NCI-H146 (cell line): Measurements from ENCODE around the gene OPRD1.
"Not testable (repeated sequence)": the region's sequence is repeated elsewhere in the genome, so short reads cannot be mapped to it uniquely, and the experiment has no call there.

Experiments used
- DNase-seq: peaks from one replicate; lab custom pipeline; 2025; lab: John Stamatoyannopoulos, UW

The OPRD1 gene

GRCh38 chr1:28801461-28801860 is 10.5 kb upstream of the OPRD1 start:
- DNase-seq = no peak

- DNase-seq = no peak
These were observed 8.9 kb upstream of the OPRD1 start for GRCh38 chr1:28803051-28803450.

- no peak for DNase-seq
These were observed 8.3 kb upstream of the OPRD1 start for GRCh38 chr1:28803662-28804061.

- no peak for DNase-seq
These were observed 7.9 kb upstream of the OPRD1 start for GRCh38 chr1:28804071-28804470.

- peak; percentile 19 for DNase-seq
These were observed 4.9 kb upstream of the OPRD1 start for GRCh38 chr1:28807046-28807445.

GRCh38 chr1:28807986-28808385 is 4.0 kb upstream of the OPRD1 start:
- DNase-seq = no peak

GRCh38 chr1:28811369-28811765 is 603 bp upstream of the OPRD1 start:
- no peak for DNase-seq

GRCh38 chr1:28812669-28813468 is 899 bp downstream of the OPRD1 start:
- peak; percentile 83 for DNase-seq

GRCh38 chr1:28813931-28814465 is 2.0 kb downstream of the OPRD1 start:
- no peak for DNase-seq

GRCh38 chr1:28815533-28816185 is 3.7 kb downstream of the OPRD1 start:
- no peak for DNase-seq

GRCh38 chr1:28817133-28817532 is 5.2 kb downstream of the OPRD1 start:
- no peak for DNase-seq

- DNase-seq = no peak
These were observed 7.0 kb downstream of the OPRD1 start for GRCh38 chr1:28819020-28819419.

- DNase-seq = no peak
These were observed 10.8 kb downstream of the OPRD1 start for GRCh38 chr1:28822799-28823198.

- not testable (repeated sequence) for DNase-seq
These were observed 12.1 kb downstream of the OPRD1 start for GRCh38 chr1:28824061-28824460.

- DNase-seq = not testable (repeated sequence)
These were observed 16.4 kb downstream of the OPRD1 start for GRCh38 chr1:28828227-28828858.

GRCh38 chr1:28830814-28831213 is 18.8 kb downstream of the OPRD1 start:
- DNase-seq = peak; percentile 80

GRCh38 chr1:28832966-28833365 is 21.0 kb downstream of the OPRD1 start:
- no peak for DNase-seq

GRCh38 chr1:28833381-28833780 is 21.4 kb downstream of the OPRD1 start:
- DNase-seq = no peak

- DNase-seq = peak; percentile 58
These were observed 23.3 kb downstream of the OPRD1 start for GRCh38 chr1:28835237-28835650.

GRCh38 chr1:28836421-28836956 is 24.5 kb downstream of the OPRD1 start:
- no peak for DNase-seq

- no peak for DNase-seq
These were observed 29.1 kb downstream of the OPRD1 start for GRCh38 chr1:28840928-28841544.
